Measurements from ENCODE around the gene SUPT20H. TPM values are rescaled to one million over a fixed set of nuclear protein-coding genes. Genes with fewer than 3 reads are reported as not detected.

SUPT20H gene
- total and polyA plus RNA-seq, 2 of the 4 experiments (the other 2 are of a cell fraction), result 46.6 to 55.1 TPM

DNA sequence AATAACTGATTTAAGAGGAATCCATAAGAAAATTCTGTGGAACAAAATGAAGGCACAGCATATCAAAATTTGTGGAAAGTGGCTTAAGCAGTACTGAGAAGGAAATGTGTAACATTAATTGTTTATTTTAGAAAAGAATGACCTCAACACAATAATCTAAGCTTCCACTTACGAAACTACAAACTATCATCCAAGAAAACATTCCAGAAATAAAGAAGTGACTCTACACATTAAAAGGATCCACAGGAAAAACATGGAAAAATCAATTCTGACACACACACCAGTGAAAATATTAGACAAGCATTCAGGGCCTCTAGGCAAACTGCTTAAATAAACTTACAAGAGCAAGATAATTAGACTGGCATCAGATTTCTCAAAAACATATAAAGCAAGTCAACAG is 44.9 kb downstream of the SUPT20H start:
- Histone ChIP-seq H4K5ac (ENCODE audit: low read depth, low read length) (no peak overlapping the region), H3K14ac (replicated peaks; ENCODE audit: low read depth, low read length) (no peak overlapping the region), H4K91ac (ENCODE audit: insufficient read depth, low read depth, low read length) (no peak overlapping the region), H2AK5ac (ENCODE audit: low read depth, low read length) (no peak overlapping the region), H3K36me3 (ENCODE audit: control insufficient read depth, insufficient read depth, low read length) (peaks cover 23% of the 10 kb centered on the region), H3K4me1 (ENCODE audit: control insufficient read depth, insufficient read depth, low read length) (peaks cover 4% of the 10 kb centered on the region), H3K9me3 (ENCODE audit: control insufficient read depth, insufficient read depth, low read length) (no peaks in the 10 kb centered on the region), H2BK5ac (ENCODE audit: low read depth, low read length, poor library complexity, severe bottlenecking) (peak overlapping the region; percentile 74), H2BK20ac (ENCODE audit: low read depth, low read length) (no peak overlapping the region), H2AK9ac (replicated peaks; ENCODE audit: low read depth, low read length, poor library complexity) (no peak overlapping the region), H2BK15ac (ENCODE audit: low read depth, low read length) (no peak overlapping the region), H3K4me2 (ENCODE audit: low read depth, low read length) (peak overlapping the region; percentile 84), H3K4ac (ENCODE audit: low read depth, low read length) (no peak overlapping the region), H2AFZ (replicated peaks; ENCODE audit: low read length, poor library complexity) (no peak overlapping the region), H3K56ac (ENCODE audit: extremely low read depth, insufficient read depth, low read length) (no peak overlapping the region), H3K4me3 (ENCODE audit: insufficient read depth, low read depth, low read length) (no peak overlapping the region), H3K9me1 (ENCODE audit: insufficient read depth, low read length) (no peaks in the 10 kb centered on the region), H4K8ac (ENCODE audit: low read depth in 2 of 2, low read length in 2 of 2) (no peak overlapping the region), H3K9ac (ENCODE audit: low read depth, low read length) (no peak overlapping the region), H4K20me1 (ENCODE audit: insufficient read depth, low read length) (no peaks in the 10 kb centered on the region), H2BK120ac (ENCODE audit: low read depth, low read length) (no peak overlapping the region), H3K27ac (ENCODE audit: insufficient read depth, low read length) (no peak overlapping the region), H3K18ac (ENCODE audit: low read depth, low read length) (no peak overlapping the region; the same call in 1 of the 2 replicates), H3K27me3 (ENCODE audit: control insufficient read depth, insufficient read depth, low read length) (no peaks in the 10 kb centered on the region), H3K79me1 (ENCODE audit: low read depth in 1 of 2, low read length in 2 of 2) (peaks cover 9 to 10% of the 10 kb centered on the region in 2 experiments; a peak in 3 of 4 replicates), H3K23ac (ENCODE audit: low read depth, low read length) (no peak overlapping the region)
- CTCF ChIA-PET, result no interaction called here
- ATAC-seq (ENCODE audit: low read depth) (peak; percentile 88), DNase-seq (peak; percentile 72)
- dilution Hi-C loops (cut with HindIII; ENCODE audit: low sequenced_read_pairs, unreplicated experiment) (no loop called here), in situ Hi-C loops (cut with MboI; ENCODE audit: low sequenced_read_pairs) (no loop called here), intact Hi-C loops (cut with micrococcal nuclease) (loop anchor here (5.0 kb wide), 1 partner anchor 33 kb away; no protein-coding TSS in a partner anchor)
- TF ChIP-seq CEBPB (IDR thresholded peaks at IDR 0.05; ENCODE audit: low read depth, low read length), result peak; percentile 44; the same call in 1 of the 2 replicates
- TF ChIP-seq, protein P1, sequence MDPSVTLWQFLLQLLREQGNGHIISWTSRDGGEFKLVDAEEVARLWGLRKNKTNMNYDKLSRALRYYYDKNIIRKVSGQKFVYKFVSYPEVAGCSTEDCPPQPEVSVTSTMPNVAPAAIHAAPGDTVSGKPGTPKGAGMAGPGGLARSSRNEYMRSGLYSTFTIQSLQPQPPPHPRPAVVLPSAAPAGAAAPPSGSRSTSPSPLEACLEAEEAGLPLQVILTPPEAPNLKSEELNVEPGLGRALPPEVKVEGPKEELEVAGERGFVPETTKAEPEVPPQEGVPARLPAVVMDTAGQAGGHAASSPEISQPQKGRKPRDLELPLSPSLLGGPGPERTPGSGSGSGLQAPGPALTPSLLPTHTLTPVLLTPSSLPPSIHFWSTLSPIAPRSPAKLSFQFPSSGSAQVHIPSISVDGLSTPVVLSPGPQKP (IDR thresholded peaks at IDR 0.05; ENCODE audit: borderline replicate concordance, low read depth, low read length), result no peak
- POLR2A ChIA-PET (ENCODE audit: unreplicated experiment), result no interaction called here
- WGBS, 2 experiments (ENCODE audit: extremely low coverage in 2 of 2, insufficient read length in 1 of 2), result no CpG with 5 or more reads among the region's 1 CpG
- BruUV-seq (replicated peaks), result no TSS peak

All from IMR-90 (cell line).